Nephron progenitor cell (in vitro differentiated cells): ENCODE results near the gene CREB3L1.

ENCODE experiments used
- DNase-seq: peaks from one replicate; pipeline ENCODE4 v3.0.0; 2021
- H3K27ac Mint-ChIP-seq: 2 replicates; pipeline ENCODE4 v1.8.0; 2021; ENCODE audit warnings: mild to moderate bottlenecking, moderate library complexity, mixed read lengths
- H3K27me3 Mint-ChIP-seq: 2 replicates; pipeline ENCODE4 v1.8.0; 2021; ENCODE audit warnings: mild to moderate bottlenecking, low read depth, mixed read lengths; ENCODE audit not compliant: poor library complexity
- H3K36me3 Mint-ChIP-seq: 2 replicates; pipeline ENCODE4 v1.8.0; 2021; ENCODE audit warnings: low read depth, mixed read lengths
- H3K4me1 Mint-ChIP-seq: 2 replicates; pipeline ENCODE4 v1.8.0; 2021; ENCODE audit warnings: mixed read lengths
- H3K4me3 Mint-ChIP-seq: 2 replicates; pipeline ENCODE4 v1.8.0; 2021; ENCODE audit warnings: mild to moderate bottlenecking, moderate library complexity, mixed read lengths
- H3K9me3 Mint-ChIP-seq: 2 replicates; pipeline ENCODE4 v1.8.0; 2021; ENCODE audit warnings: mild to moderate bottlenecking, moderate library complexity, mixed read lengths
- TF ChIP-seq, protein P1 (sequence below): fragments of 200-600 bp; sonication (generic); IDR thresholded peaks from 2 replicates; pipeline ENCODE4 v1.5.0; 2021; ENCODE audit warnings: antibody characterized with exemption

The CREB3L1 gene

DNA sequence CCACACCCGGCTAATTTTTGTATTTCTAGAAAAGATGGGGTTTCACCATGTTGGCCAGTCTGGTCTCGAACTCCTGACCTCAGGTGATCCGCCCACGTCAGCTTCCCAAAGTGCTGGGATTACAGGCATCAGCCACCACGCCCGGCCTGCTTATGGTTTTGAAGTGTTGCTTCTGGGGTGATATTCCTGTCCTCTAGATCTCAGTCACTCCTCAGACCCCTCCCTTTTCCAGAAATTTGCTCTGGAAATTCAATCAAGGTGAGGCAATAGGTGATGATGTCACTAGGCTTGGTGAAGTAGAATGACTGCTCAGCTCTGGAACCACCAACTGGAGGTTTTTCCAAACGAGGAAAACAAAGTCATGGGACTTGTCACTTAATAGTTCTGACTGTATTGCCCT is 36.6 kb upstream of the CREB3L1 start:
- no peak for DNase-seq
- TF ChIP-seq, protein P1, sequence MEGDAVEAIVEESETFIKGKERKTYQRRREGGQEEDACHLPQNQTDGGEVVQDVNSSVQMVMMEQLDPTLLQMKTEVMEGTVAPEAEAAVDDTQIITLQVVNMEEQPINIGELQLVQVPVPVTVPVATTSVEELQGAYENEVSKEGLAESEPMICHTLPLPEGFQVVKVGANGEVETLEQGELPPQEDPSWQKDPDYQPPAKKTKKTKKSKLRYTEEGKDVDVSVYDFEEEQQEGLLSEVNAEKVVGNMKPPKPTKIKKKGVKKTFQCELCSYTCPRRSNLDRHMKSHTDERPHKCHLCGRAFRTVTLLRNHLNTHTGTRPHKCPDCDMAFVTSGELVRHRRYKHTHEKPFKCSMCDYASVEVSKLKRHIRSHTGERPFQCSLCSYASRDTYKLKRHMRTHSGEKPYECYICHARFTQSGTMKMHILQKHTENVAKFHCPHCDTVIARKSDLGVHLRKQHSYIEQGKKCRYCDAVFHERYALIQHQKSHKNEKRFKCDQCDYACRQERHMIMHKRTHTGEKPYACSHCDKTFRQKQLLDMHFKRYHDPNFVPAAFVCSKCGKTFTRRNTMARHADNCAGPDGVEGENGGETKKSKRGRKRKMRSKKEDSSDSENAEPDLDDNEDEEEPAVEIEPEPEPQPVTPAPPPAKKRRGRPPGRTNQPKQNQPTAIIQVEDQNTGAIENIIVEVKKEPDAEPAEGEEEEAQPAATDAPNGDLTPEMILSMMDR = no peak
- H3K9me3 Mint-ChIP-seq = no peaks in the 10 kb centered on the region
- no peaks in the 10 kb centered on the region for H3K36me3 Mint-ChIP-seq
- H3K4me3 Mint-ChIP-seq = no peak overlapping the region
- peaks cover 31% of the 10 kb centered on the region for H3K27me3 Mint-ChIP-seq
- H3K4me1 Mint-ChIP-seq = peaks cover 58% of the 10 kb centered on the region
- H3K27ac Mint-ChIP-seq = no peak overlapping the region

DNA sequence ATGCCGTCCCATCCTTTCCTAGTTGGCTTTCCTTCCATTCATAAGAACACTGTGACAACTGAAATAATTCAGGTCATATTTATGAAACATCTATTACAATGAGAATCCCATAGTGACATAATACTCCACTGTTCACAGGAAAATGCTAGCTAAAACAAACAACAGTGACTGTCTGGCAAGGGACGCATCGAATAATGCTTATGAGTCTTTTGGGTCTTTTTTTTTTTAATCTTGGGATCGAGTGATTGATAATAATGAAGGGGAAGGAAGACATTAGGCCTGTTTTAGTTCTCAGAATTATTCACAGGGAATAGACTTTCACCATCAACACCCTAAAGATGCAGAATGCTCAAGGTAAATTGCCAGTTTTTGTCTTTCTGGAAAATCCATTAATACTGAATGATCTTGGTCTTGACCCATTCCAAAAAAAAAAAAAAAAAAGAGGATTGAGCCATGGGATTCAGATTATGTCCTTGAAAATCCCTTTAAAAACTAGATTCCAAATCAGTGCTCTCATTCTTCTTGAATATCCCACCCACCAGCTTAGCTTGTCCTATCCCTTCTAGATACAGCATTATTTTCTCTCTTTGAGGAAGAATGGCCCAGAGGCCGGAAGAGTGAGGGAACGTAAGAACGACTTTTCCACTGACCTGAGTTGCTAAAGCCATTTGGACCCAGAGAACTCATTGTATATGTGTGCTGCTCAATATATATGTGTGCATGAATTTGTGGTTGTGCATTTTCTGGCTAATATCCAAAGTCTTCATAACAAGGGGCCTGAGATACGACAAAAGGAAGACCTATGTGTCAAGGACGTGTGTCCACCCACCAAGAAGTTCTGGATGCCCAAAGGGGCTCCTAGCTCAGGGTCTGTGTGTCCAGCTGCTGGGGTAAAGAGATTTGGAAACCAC is 35.2 kb upstream of the CREB3L1 start:
- H3K27me3 Mint-ChIP-seq = peaks cover 24% of the 10 kb centered on the region
- no peaks in the 10 kb centered on the region for H3K36me3 Mint-ChIP-seq
- DNase-seq = no peak
- H3K9me3 Mint-ChIP-seq = no peaks in the 10 kb centered on the region
- H3K4me1 Mint-ChIP-seq = peaks cover 53% of the 10 kb centered on the region
- TF ChIP-seq, protein P1 = no peak
- H3K27ac Mint-ChIP-seq = peak overlapping the region; percentile 98
- peak overlapping the region; percentile 89 for H3K4me3 Mint-ChIP-seq

DNA sequence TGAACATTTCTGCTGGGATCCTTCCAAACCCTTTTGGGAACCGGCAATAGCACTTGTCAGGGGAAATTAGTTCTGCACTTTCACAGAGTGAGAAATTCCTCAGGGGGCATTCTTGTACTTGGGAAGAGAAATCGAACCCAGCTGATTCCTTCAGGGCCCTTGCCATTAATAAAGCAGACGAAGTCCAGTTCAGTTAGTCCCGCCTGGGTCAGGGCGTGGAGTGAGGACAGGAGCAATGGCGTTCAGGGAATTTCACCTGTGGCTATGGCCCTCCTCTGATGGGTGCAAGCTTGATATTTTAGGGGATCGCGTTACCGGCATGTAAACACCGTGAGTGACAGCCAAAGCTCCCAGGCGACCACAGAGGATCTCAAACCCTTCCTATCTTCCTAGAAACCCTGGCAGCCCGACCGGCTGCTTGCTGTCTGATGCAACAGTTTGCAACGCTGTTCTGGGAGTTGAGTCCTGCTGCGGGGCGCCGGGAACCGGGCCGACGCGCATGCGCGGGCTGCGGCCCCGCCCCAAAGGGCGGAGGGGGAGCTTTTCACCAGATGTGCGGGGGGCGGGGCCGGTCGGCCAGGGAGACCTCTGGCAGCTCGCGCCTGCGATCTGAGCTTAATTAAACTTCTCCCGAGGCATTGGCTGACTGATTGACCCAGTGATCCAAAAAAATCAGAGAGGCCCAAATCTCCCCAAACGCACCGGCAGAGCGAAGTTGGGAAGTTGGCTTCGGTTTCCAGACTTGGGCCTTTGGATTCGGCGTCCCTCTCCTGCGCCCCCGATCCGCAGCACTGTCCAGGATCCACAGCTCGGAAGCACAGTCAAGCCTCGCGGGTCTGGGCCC is 34.3 kb upstream of the CREB3L1 start:
- peak overlapping the region; percentile 98 for H3K27ac Mint-ChIP-seq
- peak overlapping the region; percentile 89 for H3K4me3 Mint-ChIP-seq
- H3K9me3 Mint-ChIP-seq = no peaks in the 10 kb centered on the region
- H3K27me3 Mint-ChIP-seq = peaks cover 18% of the 10 kb centered on the region
- TF ChIP-seq, protein P1 = no peak
- H3K4me1 Mint-ChIP-seq = peaks cover 53% of the 10 kb centered on the region
- peak; percentile 97 for DNase-seq
- no peaks in the 10 kb centered on the region for H3K36me3 Mint-ChIP-seq

DNA sequence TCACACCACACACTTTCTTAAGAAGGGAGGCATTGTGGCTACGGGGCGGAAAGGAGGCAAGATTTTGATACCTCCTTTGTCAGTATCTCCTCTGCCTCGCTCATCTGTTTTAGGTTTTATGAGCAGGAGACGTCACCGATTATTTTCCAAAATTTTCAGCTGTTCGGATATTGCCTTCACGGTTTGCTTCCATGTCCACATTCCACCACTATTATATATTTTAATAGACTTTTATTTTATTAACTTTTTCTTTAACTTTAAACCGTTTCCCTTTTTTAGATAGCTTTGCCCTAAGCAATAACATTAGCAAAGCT is 33.7 kb upstream of the CREB3L1 start:
- Mint-ChIP-seq H3K4me3 (peak overlapping the region; percentile 89), H3K27ac (peak overlapping the region; percentile 98), H3K9me3 (no peaks in the 10 kb centered on the region), H3K27me3 (peaks cover 13% of the 10 kb centered on the region), H3K4me1 (peaks cover 58% of the 10 kb centered on the region), H3K36me3 (no peaks in the 10 kb centered on the region)
- TF ChIP-seq, protein P1 = no peak
- no peak for DNase-seq

DNA sequence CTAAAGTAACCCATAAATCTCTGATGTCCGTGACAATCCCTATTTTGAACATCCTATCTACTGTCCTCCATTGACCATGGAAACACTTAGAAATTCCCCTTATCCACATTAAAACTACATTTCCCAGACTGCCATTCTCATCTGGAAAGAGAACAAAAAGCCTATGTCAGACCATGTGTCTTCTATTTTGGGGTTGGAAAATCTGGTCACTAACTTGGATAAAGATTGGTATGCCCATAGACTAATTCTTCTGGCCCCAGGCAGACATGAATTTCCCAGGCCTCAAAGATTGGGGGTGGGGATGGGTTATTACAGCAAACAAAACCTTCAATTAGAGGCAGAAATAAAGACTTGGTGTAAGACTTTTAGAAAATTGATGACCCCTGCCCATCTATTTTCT is 30.9 kb upstream of the CREB3L1 start:
- DNase-seq = no peak
- H3K4me3 Mint-ChIP-seq = no peak overlapping the region
- peaks cover 72% of the 10 kb centered on the region for H3K4me1 Mint-ChIP-seq
- no peak overlapping the region for H3K27ac Mint-ChIP-seq
- H3K9me3 Mint-ChIP-seq = no peaks in the 10 kb centered on the region
- H3K36me3 Mint-ChIP-seq = no peaks in the 10 kb centered on the region
- H3K27me3 Mint-ChIP-seq = peaks cover 2% of the 10 kb centered on the region
- TF ChIP-seq, protein P1 = no peak
